DMS79 treated with DMSO at 0.1 percent for 48 hours (cell line): ENCODE results near the gene SPATA31C1.
"Not testable (repeated sequence)": the region's sequence is repeated elsewhere in the genome, so short reads cannot be mapped to it uniquely, and the experiment has no call there.

ENCODE experiments used
- DNase-seq: peaks from one replicate; lab custom pipeline; 2025; lab: John Stamatoyannopoulos, UW

Gene SPATA31C1

DNA sequence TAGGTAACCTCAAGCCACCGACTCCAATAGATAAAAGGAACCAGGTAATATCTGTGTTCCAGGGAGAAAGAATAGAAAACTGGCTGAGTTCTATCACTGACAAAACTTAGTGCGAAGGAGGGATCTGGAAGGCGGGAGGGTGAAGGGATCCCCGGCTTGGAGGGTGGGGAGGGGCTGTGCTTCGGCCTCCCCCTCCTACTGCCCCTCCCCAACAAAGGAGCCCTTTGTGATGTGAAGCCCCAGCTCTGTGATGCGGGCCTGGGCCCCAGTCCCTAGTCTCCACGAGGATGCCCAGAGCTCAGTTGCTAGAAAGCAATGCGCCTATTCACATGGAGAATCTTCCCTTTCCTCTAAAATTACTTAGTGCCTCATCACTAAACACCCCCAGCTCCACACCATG, at the start of gene SPATA31C1:
Gene SPATA31C1, plus strand, starts transcription at position 301 of the 400 bp plus-strand sequence.
- not testable (repeated sequence) for DNase-seq

DNA sequence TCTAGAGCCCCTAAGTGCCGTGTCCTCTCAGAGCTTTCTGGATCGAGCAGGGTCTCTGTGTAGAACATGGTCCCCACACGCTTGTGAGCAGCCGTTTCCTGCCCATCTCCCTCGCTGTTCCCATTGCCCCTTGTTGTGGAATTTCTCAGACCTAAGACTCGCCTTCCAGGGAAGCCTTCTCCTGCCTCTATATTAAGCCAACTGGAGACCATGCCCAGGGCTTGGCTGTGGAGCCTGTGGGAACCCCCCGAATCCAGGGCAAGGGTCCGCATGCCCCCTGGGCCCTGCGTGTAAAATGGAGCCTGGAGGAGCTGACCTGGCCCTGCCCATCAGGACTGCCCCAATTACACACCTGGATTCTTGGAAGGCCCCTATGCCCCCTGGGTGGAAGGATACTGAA, 49.6 kb upstream of the SPATA31C1 start:
- DNase-seq, result no peak

DNA sequence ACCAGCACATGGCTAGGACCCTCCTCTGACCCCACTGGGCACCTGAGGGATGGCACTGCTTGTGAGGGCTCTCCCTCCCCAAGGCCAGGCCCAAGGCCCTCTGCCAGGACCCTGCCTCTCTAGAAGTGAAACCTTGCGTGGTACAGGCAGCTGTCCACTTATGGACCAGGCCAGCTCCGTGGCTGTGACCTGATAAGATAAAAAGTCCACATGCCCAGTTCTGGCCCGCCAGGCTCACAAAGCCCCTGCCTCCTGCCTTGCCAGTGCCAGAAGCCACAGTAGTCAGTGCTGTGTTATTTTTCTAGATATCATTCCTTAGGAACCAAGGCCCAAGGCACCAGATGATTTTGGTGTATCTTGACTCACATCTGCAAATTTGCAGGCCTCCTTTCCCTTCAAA, 49.1 kb upstream of the SPATA31C1 start:
- no peak for DNase-seq

DNA sequence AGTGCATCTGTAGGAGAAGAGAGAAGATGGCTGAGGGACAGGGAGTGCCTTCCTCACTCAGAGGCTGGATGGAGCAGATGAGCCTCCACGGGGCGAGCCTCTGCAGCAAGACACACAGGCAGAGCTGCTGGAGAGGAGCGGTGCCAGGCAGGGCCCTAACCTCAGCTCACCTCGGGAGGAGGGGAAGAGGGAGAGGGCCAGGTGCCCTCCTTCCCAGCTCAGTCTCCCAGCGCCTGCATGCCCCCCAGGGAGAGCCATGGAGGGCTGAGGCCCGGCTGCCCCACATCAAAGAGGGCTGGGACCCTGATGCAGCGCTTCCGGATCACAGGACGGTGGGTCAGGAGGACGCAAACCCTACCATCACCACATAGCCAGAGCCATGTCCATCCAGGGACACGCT, 48.7 kb upstream of the SPATA31C1 start:
- DNase-seq, result no peak

DNA sequence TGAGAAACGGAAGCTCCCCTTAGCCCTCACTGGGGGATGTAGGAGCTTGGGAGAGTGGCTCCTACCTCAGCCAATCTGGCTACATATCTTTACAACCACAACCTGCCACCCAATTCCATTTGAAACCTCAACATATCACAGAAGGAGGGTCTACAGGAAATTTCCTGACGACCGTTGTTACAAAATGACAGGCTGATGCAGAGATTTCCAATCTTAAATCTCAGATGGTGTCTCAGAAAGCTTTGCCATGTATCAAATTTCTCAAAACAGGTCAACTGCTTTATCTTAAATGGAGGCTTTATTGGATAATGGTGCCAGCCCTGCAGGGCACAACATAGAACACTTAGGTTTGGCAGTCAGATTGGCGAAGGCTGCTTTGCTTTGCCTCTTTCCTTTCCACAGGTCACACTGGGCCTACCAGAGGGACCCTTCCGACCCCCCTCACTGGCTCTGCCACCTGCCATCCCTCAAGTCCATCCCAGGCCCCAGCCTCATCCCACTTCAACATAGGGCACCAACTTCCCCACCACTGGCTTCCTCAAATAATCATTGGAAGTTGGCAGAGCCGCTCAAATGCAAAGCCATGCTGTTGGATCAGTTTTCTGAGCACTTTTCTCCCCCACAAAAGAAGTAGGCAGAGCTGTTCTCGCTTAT, 46.2 kb upstream of the SPATA31C1 start:
- no peak for DNase-seq

- no peak for DNase-seq
Measured at GRCh38 chr9:87872079-87872624, 45.6 kb upstream of the SPATA31C1 start.

- DNase-seq, result no peak
Measured at GRCh38 chr9:87873607-87874303, 44.0 kb upstream of the SPATA31C1 start.

DNA sequence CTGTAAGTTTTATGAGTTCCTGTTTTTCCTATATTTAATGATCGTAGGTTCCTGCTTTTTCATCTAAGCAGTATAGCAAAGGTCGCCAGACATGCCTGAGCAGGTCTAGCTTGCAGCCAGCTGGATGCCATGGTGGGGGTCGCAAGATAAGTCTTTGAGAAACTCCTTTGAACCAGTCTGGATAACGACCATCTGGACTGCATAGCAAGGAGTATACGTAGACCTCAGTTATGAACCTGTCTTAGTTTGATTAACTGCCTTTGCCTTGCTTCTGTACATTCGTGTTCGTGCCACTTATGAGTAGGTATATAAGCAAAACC, 43.5 kb upstream of the SPATA31C1 start:
- DNase-seq, result no peak

- no peak for DNase-seq
Measured at GRCh38 chr9:87875060-87875459, 42.7 kb upstream of the SPATA31C1 start.

GRCh38 chr9:87875831-87876545, 41.8 kb upstream of the SPATA31C1 start:
- DNase-seq, result no peak

- no peak for DNase-seq
Measured at GRCh38 chr9:87876708-87877107, 41.1 kb upstream of the SPATA31C1 start.

- no peak for DNase-seq
Measured at GRCh38 chr9:87878989-87879511, 38.7 kb upstream of the SPATA31C1 start.

- DNase-seq, result no peak
Measured at GRCh38 chr9:87880116-87880515, 37.6 kb upstream of the SPATA31C1 start.

DNA sequence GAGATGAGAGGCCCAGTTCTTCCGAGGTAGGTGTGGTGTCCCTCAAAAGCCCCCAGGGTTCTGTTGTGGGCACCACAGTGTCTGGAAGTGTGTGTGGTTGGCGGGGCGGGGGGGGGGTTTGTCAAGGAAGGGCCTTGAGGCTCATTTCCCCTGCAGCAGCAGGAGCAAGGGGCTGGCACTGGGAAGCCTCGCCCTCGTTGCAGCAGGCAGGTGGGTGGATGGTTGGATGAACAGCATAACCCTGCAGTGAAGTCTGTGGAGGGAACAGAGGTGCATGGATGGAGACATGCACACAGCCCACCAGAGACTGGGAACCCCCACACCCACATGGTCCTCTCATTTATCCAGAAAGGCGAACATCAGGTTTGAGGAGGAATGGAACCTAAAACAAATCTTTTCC, 37.1 kb upstream of the SPATA31C1 start:
- DNase-seq, result no peak

DNA sequence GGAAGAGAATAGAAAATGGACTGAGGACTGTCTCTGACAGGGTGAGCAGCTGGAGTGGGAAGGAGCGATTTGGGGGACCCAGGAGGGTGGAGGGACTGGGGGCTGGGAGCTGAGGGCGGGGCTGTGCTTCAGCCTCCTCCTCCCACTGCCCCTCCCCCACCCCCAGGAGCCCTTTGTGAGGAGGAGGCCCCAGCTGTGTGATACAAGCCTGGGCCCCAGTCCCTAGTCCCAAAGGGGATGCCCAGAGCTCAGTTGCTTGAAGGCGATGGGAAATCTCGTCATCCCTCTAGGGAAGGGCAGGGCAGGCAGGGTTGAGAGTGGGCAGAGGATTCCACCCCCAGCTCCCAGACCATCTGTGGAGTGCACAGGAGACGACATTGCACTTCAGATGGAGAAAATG, 35.1 kb upstream of the SPATA31C1 start, which contains the start of gene SPATA31E1:
Gene SPATA31E1, plus strand, starts transcription at position 251 of the 400 bp plus-strand sequence. Its CDS starts 15 bp downstream, at position 266.
- DNase-seq, result no peak

- DNase-seq, result no peak
Measured at GRCh38 chr9:87883274-87883673, 34.5 kb upstream of the SPATA31C1 start.

GRCh38 chr9:87883990-87884389, 33.8 kb upstream of the SPATA31C1 start:
- no peak for DNase-seq

DNA sequence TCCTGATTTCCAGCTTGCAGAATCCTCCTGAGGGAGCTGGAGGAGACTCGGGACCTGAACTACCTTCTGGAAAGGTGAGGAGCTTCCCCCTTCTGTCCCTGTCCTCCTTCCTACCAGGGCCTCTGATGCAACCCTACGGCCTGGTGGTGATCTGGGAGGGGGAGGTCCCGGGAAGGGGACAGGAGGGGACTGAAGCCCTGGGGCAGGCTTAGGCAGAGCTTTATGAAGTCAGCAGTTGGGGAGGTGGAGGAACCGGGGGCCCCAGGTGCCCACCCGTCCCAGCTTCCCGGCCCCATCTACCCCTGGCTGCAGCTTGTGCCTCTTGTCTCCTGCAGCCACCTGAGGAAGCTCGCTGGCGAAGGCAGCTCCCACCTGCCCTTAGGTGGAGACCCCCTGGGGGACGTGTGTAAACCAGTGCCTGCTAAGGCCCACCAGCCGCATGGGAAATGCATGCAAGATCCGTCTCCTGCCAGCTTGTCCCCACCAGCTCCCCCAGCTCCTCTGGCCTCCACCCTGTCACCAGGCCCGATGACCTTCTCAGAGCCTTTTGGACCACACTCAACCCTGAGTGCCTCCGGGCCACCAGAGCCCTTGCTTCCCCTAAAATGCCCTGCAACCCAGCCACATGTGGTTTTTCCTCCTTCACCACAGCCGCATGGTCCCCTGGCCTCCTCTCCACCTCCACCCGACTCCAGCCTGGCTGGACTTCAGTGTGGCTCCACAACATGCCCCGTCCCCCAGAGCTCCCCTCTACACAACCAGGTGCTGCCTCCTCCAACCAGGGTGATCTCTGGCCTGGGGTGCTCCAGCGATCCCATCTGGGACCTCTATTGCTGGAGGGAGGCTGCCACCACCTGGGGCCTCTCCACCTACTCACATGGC, 32.9 kb upstream of the SPATA31C1 start:
- no peak for DNase-seq

DNA sequence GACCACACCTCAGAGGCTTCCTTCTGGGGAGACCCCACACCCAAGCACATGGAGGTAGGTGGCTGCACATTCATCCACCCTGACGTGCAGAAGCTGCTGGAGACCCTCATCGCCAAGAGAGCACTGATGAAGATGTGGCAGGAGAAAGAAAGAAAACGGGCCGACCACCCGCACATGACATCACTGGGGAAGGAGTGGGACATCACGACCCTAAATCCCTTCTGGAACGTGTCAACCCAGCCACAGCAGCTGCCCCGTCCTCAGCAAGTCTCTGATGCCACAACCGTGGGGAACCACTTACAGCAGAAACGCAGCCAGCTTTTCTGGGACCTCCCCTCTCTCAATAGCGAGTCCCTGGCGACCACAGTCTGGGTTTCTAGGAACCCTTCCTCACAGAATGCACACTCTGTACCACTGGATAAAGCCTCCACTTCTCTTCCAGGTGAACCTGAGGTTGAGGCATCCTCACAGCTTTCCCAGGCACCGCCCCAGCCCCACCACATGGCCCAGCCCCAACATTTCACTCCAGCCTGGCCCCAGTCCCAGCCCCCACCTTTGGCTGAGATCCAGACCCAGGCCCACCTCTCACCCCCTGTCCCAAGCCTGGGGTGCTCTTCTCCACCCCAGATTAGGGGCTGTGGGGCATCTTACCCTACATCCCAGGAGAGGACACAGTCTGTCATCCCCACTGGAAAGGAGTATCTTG, 32.1 kb upstream of the SPATA31C1 start:
- DNase-seq, result no peak

DNA sequence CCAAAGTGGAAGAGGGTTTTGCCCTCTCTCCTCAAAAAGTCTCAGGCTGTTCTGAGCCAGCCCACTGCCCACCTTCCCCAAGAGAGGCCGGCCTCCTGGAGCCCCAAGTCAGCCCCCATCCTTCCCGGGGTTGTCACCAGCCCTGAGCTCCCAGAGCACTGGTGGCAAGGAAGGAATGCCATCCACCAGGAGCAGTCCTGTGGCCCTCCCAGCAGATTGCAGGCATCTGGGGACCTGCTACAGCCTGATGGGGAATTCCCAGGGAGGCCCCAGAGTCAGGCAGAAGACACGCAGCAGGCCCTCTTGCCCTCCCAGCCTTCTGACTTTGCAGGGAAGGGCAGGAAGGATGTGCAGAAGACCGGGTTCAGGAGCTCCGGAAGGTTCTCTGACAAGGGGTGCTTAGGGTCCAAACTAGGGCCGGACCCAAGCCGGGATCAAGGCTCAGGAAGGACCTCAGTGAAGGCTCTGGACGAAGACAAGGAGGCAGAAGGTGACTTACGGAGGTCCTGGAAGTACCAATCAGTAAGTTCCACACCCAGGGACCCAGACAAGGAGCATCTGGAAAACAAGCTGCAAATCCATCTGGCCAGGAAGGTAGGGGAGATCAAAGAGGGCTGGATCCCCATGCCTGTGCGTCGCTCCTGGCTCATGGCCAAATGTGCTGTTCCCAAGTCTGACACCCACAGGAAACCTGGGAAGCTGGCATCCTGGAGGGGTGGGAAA, 31.4 kb upstream of the SPATA31C1 start:
- DNase-seq, result no peak
